Measurements from ENCODE around the gene USP40.

Gene USP40

DNA sequence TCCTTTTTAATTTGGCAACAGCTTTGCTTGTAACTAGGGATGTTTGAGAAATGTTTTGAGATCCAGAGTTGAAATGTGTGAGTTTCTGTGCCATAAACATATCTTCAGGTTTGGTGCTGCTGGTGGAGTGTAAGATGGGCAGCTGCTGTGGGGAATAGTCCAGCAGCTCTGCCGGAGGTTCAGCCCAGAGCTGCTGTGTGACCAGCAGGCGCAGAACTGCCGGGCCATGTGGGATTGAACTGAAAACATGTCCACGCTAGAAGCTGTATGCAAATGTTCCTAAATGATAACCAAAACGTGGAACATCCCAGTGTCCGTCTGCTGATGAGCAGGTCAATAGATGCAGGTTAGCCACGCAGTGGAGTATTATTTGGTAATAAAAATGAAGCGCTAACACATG is 112.7 kb downstream of the USP40 start:
- no peak overlapping the region for H3K4me3 ChIP-seq (ENCODE audit: low read depth, low read length)
- no peaks in the 10 kb centered on the region for H3K4me1 ChIP-seq (ENCODE audit: control insufficient read depth, insufficient read depth, low read length)
- POLR2A ChIA-PET: no interaction called here
- no peak for TF ChIP-seq ZNF777 (tag by site-specific recombination; IDR thresholded peaks at IDR 0.05; ENCODE audit: borderline replicate concordance)
- no peak for TF ChIP-seq ZNF138 (tag by site-specific recombination; IDR thresholded peaks at IDR 0.05; ENCODE audit: borderline replicate concordance)
- no peak for TF ChIP-seq ZNF623 (tag by site-specific recombination; IDR thresholded peaks at IDR 0.05)
- TF ChIP-seq ZNF747 (tag by site-specific recombination; IDR thresholded peaks at IDR 0.05): no peak
- no peak for TF ChIP-seq OSR2 (tag by site-specific recombination; IDR thresholded peaks at IDR 0.05)
- no peak for TF ChIP-seq ZNF157 (tag by site-specific recombination; IDR thresholded peaks at IDR 0.05)
- TF ChIP-seq, protein P1, sequence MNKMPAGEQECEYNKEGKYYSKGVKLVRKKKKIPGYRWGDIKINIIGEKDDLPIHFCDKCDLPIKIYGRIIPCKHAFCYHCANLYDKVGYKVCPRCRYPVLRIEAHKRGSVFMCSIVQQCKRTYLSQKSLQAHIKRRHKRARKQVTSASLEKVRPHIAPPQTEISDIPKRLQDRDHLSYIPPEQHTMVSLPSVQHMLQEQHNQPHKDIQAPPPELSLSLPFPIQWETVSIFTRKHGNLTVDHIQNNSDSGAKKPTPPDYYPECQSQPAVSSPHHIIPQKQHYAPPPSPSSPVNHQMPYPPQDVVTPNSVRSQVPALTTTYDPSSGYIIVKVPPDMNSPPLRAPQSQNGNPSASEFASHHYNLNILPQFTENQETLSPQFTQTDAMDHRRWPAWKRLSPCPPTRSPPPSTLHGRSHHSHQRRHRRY (tag by site-specific recombination; IDR thresholded peaks at IDR 0.05): no peak
- no peak for TF ChIP-seq ZNF530 (tag by site-specific recombination; IDR thresholded peaks at IDR 0.05; ENCODE audit: low read depth)
- no peak for TF ChIP-seq REPIN1 (tag by site-specific recombination; IDR thresholded peaks at IDR 0.05; ENCODE audit: low read depth)
- TF ChIP-seq, protein P2, sequence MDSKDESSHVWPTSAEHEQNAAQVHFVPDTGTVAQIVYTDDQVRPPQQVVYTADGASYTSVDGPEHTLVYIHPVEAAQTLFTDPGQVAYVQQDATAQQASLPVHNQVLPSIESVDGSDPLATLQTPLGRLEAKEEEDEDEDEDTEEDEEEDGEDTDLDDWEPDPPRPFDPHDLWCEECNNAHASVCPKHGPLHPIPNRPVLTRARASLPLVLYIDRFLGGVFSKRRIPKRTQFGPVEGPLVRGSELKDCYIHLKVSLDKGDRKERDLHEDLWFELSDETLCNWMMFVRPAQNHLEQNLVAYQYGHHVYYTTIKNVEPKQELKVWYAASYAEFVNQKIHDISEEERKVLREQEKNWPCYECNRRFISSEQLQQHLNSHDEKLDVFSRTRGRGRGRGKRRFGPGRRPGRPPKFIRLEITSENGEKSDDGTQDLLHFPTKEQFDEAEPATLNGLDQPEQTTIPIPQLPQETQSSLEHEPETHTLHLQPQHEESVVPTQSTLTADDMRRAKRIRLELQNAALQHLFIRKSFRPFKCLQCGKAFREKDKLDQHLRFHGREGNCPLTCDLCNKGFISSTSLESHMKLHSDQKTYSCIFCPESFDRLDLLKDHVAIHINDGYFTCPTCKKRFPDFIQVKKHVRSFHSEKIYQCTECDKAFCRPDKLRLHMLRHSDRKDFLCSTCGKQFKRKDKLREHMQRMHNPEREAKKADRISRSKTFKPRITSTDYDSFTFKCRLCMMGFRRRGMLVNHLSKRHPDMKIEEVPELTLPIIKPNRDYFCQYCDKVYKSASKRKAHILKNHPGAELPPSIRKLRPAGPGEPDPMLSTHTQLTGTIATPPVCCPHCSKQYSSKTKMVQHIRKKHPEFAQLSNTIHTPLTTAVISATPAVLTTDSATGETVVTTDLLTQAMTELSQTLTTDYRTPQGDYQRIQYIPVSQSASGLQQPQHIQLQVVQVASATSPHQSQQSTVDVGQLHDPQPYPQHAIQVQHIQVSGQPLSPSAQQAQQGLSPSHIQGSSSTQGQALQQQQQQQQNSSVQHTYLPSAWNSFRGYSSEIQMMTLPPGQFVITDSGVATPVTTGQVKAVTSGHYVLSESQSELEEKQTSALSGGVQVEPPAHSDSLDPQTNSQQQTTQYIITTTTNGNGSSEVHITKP (tag by site-specific recombination; IDR thresholded peaks at IDR 0.05): no peak
- TF ChIP-seq ZNF548 (tag by site-specific recombination; IDR thresholded peaks at IDR 0.05): no peak
- TF ChIP-seq, protein P3, sequence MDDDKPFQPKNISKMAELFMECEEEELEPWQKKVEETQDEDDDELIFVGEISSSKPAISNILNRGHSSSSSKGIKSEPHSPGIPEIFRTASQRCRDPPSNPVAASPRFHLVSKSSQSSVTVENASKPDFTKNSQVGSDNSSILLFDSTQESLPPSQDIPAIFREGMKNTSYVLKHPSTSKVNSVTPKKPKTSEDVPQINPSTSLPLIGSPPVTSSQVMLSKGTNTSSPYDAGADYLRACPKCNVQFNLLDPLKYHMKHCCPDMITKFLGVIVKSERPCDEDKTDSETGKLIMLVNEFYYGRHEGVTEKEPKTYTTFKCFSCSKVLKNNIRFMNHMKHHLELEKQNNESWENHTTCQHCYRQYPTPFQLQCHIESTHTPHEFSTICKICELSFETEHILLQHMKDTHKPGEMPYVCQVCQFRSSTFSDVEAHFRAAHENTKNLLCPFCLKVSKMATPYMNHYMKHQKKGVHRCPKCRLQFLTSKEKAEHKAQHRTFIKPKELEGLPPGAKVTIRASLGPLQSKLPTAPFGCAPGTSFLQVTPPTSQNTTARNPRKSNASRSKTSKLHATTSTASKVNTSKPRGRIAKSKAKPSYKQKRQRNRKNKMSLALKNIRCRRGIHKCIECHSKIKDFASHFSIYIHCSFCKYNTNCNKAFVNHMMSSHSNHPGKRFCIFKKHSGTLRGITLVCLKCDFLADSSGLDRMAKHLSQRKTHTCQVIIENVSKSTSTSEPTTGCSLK (tag by site-specific recombination; IDR thresholded peaks at IDR 0.05): no peak
- TF ChIP-seq HOXC10 (CRISPR knock-in tag; IDR thresholded peaks at IDR 0.05): no peak
- no peak for TF ChIP-seq HOXA7 (CRISPR knock-in tag; IDR thresholded peaks at IDR 0.05; ENCODE audit: borderline replicate concordance)
- peaks cover 3 to 92% of the 10 kb centered on the region in 2 experiments; a peak in 2 of 3 replicates for H3K36me3 ChIP-seq (ENCODE audit: control insufficient read depth in 2 of 2, insufficient read depth in 1 of 2, low read length in 2 of 2)
- CTCF ChIA-PET: interaction anchor here (1.3 kb wide), 1 partner anchor 379 kb away, joined by 6 read pairs; no protein-coding TSS in a partner anchor
- no peak overlapping the region for H3K27ac ChIP-seq (ENCODE audit: extremely low read depth, low read depth, low read length)
- no peaks in the 10 kb centered on the region for H3K9me3 ChIP-seq (ENCODE audit: control insufficient read depth, insufficient read depth, low read depth, low read length)

DNA sequence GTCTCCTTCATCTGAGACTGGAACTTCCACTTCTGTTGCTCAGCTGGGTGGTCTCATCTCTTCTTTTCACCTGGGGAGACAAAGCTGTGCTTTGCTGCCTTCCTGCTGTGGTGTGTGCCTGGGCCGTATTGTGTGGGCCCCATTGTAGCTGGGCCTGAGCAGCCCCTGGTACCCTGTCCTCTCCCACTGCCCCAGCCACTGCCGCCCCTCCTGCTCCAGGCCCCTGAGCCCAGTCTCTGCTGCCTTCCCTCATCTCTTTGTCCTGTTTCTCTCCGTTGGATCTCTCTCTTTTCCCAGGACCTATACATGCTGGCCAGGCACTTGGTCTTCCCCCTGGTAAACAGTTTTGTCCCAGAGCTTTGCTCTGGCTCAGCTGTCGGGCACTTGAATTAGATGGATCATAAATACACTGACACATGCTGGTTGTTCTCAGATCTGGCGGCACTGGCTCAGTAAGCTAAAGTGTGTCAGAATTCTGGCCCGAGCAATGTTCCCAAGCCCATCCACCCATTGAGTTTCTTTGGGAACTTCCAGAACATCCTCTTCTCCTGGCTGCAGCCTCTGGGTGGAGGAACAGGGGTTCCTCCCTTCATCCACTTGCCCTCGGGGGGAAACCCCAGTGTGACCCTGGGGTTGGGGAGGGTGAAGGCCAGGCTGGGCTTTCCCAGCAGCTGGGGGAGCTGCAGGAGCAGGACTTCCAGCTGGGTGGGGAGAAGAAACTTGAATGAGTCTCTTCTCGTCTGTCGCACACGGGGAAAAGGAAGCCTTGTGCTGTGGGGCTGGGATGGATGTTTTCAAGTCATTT is 113.3 kb downstream of the USP40 start:
- POLR2A ChIA-PET: no interaction called here
- H3K27ac ChIP-seq (ENCODE audit: extremely low read depth, low read depth, low read length): no peak overlapping the region
- no peaks in the 10 kb centered on the region for H3K4me1 ChIP-seq (ENCODE audit: control insufficient read depth, insufficient read depth, low read length)
- peaks cover 3 to 93% of the 10 kb centered on the region in 2 experiments; a peak in 2 of 3 replicates for H3K36me3 ChIP-seq (ENCODE audit: control insufficient read depth in 2 of 2, insufficient read depth in 1 of 2, low read length in 2 of 2)
- H3K9me3 ChIP-seq (ENCODE audit: control insufficient read depth, insufficient read depth, low read depth, low read length): no peaks in the 10 kb centered on the region
- CTCF ChIA-PET: interaction anchor here (0.5 to 1.3 kb wide), 2 partner anchors 379 to 381 kb away, joined by 3 to 6 read pairs; no protein-coding TSS in a partner anchor
- H3K4me3 ChIP-seq (ENCODE audit: low read depth, low read length): no peak overlapping the region
- no peak for TF ChIP-seq ZNF623 (tag by site-specific recombination; IDR thresholded peaks at IDR 0.05)
- TF ChIP-seq, protein P4, sequence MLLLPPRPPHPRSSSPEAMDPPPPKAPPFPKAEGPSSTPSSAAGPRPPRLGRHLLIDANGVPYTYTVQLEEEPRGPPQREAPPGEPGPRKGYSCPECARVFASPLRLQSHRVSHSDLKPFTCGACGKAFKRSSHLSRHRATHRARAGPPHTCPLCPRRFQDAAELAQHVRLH (tag by site-specific recombination; IDR thresholded peaks at IDR 0.05): no peak
- TF ChIP-seq ZSCAN16 (tag by site-specific recombination; IDR thresholded peaks at IDR 0.05): no peak
- TF ChIP-seq, protein P5, sequence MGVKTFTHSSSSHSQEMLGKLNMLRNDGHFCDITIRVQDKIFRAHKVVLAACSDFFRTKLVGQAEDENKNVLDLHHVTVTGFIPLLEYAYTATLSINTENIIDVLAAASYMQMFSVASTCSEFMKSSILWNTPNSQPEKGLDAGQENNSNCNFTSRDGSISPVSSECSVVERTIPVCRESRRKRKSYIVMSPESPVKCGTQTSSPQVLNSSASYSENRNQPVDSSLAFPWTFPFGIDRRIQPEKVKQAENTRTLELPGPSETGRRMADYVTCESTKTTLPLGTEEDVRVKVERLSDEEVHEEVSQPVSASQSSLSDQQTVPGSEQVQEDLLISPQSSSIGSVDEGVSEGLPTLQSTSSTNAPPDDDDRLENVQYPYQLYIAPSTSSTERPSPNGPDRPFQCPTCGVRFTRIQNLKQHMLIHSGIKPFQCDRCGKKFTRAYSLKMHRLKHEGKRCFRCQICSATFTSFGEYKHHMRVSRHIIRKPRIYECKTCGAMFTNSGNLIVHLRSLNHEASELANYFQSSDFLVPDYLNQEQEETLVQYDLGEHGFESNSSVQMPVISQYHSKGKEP (tag by site-specific recombination; IDR thresholded peaks at IDR 0.05): no peak
- TF ChIP-seq, protein P6, sequence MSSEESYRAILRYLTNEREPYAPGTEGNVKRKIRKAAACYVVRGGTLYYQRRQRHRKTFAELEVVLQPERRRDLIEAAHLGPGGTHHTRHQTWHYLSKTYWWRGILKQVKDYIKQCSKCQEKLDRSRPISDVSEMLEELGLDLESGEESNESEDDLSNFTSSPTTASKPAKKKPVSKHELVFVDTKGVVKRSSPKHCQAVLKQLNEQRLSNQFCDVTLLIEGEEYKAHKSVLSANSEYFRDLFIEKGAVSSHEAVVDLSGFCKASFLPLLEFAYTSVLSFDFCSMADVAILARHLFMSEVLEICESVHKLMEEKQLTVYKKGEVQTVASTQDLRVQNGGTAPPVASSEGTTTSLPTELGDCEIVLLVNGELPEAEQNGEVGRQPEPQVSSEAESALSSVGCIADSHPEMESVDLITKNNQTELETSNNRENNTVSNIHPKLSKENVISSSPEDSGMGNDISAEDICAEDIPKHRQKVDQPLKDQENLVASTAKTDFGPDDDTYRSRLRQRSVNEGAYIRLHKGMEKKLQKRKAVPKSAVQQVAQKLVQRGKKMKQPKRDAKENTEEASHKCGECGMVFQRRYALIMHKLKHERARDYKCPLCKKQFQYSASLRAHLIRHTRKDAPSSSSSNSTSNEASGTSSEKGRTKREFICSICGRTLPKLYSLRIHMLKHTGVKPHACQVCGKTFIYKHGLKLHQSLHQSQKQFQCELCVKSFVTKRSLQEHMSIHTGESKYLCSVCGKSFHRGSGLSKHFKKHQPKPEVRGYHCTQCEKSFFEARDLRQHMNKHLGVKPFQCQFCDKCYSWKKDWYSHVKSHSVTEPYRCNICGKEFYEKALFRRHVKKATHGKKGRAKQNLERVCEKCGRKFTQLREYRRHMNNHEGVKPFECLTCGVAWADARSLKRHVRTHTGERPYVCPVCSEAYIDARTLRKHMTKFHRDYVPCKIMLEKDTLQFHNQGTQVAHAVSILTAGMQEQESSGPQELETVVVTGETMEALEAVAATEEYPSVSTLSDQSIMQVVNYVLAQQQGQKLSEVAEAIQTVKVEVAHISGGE (tag by site-specific recombination; conservative IDR thresholded peaks at IDR 0.05; ENCODE audit: low read depth): no peak
- TF ChIP-seq ZNF776 (tag by site-specific recombination; IDR thresholded peaks at IDR 0.05; ENCODE audit: borderline replicate concordance): no peak
- TF ChIP-seq ZNF140 (tag by site-specific recombination; IDR thresholded peaks at IDR 0.05): no peak
- no peak for TF ChIP-seq ZNF610 (tag by site-specific recombination; IDR thresholded peaks at IDR 0.05; ENCODE audit: borderline replicate concordance)

All from HEK293 (cell line).